Measurements from ENCODE around the gene RBMS1. TPM values are rescaled to one million over a fixed set of nuclear protein-coding genes. Genes with fewer than 3 reads are reported as not detected.

RBMS1 gene
- total and polyA plus RNA-seq, 7 donors, result 8.4 to 43.2 (median 24.1) TPM

DNA sequence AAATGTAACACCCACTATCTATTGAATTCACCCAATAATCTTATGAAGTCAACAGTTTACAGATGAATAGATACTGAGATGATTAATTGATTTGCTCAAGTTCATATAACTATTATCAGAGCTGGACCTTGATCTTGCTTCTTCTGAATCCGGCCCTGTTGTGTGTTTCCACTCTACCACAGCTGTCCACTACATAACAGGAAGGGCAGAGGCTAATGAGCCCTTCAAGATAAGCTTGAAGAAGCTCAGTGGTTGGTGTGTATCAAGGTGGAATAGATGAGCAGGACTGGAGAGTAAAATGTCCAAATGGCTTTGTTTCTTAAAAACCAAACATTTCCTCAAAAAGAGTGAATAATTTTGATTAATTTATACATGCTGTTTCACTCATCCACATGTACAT lies 237.1 kb downstream of the RBMS1 start:
- Histone ChIP-seq H3K27ac (no peak overlapping the region), H3K4me1 (peaks cover 14% of the 10 kb centered on the region), H3K9me3 (no peaks in the 10 kb centered on the region), H3K36me3 (ENCODE audit: insufficient read depth in 1 of 2, low read depth in 1 of 2) (no peaks in the 10 kb centered on the region), H3K27me3 (ENCODE audit: insufficient read depth in 3 of 3, low read length in 2 of 3) (no peaks in the 10 kb centered on the region), H3K4me3 (no peak overlapping the region)
- 89 to 95% (median 89%) methylated on average over 1 of the region's 1 CpG for WGBS, 3 donors
- DNase-seq, result no peak
- intact Hi-C loops (cut with DNase I), result no loop called here
- TF ChIP-seq, protein P1, sequence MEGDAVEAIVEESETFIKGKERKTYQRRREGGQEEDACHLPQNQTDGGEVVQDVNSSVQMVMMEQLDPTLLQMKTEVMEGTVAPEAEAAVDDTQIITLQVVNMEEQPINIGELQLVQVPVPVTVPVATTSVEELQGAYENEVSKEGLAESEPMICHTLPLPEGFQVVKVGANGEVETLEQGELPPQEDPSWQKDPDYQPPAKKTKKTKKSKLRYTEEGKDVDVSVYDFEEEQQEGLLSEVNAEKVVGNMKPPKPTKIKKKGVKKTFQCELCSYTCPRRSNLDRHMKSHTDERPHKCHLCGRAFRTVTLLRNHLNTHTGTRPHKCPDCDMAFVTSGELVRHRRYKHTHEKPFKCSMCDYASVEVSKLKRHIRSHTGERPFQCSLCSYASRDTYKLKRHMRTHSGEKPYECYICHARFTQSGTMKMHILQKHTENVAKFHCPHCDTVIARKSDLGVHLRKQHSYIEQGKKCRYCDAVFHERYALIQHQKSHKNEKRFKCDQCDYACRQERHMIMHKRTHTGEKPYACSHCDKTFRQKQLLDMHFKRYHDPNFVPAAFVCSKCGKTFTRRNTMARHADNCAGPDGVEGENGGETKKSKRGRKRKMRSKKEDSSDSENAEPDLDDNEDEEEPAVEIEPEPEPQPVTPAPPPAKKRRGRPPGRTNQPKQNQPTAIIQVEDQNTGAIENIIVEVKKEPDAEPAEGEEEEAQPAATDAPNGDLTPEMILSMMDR (IDR thresholded peaks at IDR 0.05), result no peak
- no peak for ATAC-seq

GRCh38 chr2:160255408-160255807 lies 238.2 kb downstream of the RBMS1 start:
- no peak for ATAC-seq
- Histone ChIP-seq H3K4me3 (no peak overlapping the region), H3K27ac (no peak overlapping the region), H3K4me1 (peaks cover 15% of the 10 kb centered on the region), H3K27me3 (ENCODE audit: insufficient read depth in 3 of 3, low read length in 2 of 3) (no peaks in the 10 kb centered on the region), H3K36me3 (ENCODE audit: insufficient read depth in 1 of 2, low read depth in 1 of 2) (no peaks in the 10 kb centered on the region), H3K9me3 (no peaks in the 10 kb centered on the region)
- intact Hi-C loops (cut with DNase I), result no loop called here
- TF ChIP-seq, protein P1 (IDR thresholded peaks at IDR 0.05), result no peak
- 92 to 98% (median 97%) methylated on average over 1 of the region's 1 CpG for WGBS, 3 donors
- no peak for DNase-seq

DNA sequence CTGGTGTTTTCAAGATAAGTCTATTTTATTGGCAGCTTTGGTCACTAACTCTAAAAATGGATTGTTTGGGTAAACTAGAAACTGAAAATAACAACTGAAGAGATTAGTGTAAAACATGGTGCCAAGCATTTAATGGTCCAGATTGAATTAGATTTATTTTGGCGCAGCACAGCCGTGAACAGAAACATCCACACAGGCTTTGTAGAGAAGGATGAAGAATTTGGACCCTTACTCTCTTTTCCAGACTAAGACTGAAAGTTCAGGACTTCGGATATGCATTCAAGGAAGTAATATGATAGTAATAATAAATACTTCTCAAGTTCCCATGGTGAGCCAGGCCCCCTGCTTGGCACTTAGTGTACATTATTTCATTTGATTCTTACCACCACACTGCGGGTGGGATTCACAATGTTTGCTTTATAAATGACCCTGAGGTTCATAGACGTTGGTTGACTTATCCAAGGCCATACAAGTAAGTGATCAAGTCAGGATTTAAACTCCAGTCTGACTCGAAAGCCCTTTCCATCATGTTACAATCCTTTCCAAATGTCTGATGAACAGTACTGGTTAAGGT lies 239.3 kb downstream of the RBMS1 start:
- intact Hi-C loops (cut with DNase I), result loop anchor here in 1 of 2 donors (5.0 kb wide), 1 partner anchor 37 kb away; no protein-coding TSS in a partner anchor
- H3K4me3 ChIP-seq, result peak overlapping the region; percentile 69
- ATAC-seq (no peak), DNase-seq (no peak)
- H3K27ac ChIP-seq, result peak overlapping the region; percentile 85
- no peaks in the 10 kb centered on the region for H3K27me3 ChIP-seq (ENCODE audit: insufficient read depth in 3 of 3, low read length in 2 of 3)
- 46 to 63% (median 55%) methylated on average over 6 of the region's 6 CpGs for WGBS, 3 donors
- no peaks in the 10 kb centered on the region for H3K9me3 ChIP-seq
- H3K36me3 ChIP-seq (ENCODE audit: insufficient read depth in 1 of 2, low read depth in 1 of 2), result no peaks in the 10 kb centered on the region
- TF ChIP-seq, protein P1 (IDR thresholded peaks at IDR 0.05), result no peak
- peaks cover 21% of the 10 kb centered on the region for H3K4me1 ChIP-seq

DNA sequence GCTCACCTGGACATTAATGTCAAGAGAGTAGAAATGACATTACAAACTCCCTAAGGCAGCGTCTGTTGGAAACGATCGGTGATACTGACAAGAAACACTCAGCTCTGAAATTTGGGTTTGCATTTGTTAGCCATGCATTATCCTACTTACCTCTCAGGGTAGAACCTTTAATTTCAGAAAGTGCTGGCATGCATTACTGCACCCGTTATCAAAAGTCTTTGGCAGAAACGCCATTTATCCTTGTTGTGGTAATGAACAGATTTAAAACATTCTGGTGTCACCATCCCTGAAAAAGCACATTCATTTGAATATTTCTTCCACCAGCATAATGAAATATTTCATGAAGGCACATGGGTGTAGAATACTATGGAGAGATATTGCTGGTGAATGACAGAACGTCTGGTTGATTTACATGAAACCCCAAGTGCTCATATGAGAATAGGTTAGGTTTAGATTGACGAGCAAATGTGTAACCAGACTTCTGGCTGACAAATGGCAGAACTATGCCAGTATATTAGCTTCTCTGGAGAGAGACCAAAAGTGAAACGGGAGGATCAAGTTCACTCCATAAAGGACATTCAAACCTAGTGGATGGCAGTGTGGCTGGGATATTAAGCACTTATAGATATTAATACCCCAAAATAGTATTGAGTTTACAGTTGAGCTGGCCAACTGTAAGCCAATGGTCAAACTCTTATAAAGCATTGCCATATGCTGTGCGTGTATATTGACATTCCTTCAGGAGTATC lies 240.0 kb downstream of the RBMS1 start:
- Histone ChIP-seq H3K4me1 (peaks cover 26% of the 10 kb centered on the region), H3K27me3 (ENCODE audit: insufficient read depth in 3 of 3, low read length in 2 of 3) (no peaks in the 10 kb centered on the region), H3K9me3 (no peaks in the 10 kb centered on the region), H3K27ac (peak overlapping the region; percentile 85), H3K4me3 (peak overlapping the region; percentile 69), H3K36me3 (ENCODE audit: insufficient read depth in 1 of 2, low read depth in 1 of 2) (no peaks in the 10 kb centered on the region)
- WGBS, 3 donors, result 22 to 37% (median 29%) methylated on average over 9 of the region's 9 CpGs
- intact Hi-C loops (cut with DNase I), result loop anchor here (1.0 to 5.0 kb wide), 3 partner anchors 15 to 43 kb away; no protein-coding TSS in a partner anchor
- no peak for DNase-seq
- TF ChIP-seq, protein P1 (IDR thresholded peaks at IDR 0.05), result no peak
- peak; percentile 78 to 87 (median 82) for ATAC-seq
